Panc1 (cell line): ENCODE results near the gene NKD1. TPM values are rescaled to one million over a fixed set of nuclear protein-coding genes. Genes with fewer than 3 reads are reported as not detected.

Experiments used
- ATAC-seq: fragments of 200-7000 bp; cut with Tn5 transposase; 2 replicates; pipeline ENCODE4 v1.9.1; 2020; ENCODE audit warnings: mild to moderate bottlenecking, moderate library complexity
- BruUV-seq: library from RNA; stranded (reverse); fragments of 400-500 nt; replicated peaks from 2 replicates; lab custom pipeline; 2021; lab: Mats Ljungman, UMichigan
- CTCF ChIA-PET: fragments of 300-600 bp; sonication (Branson Sonifier 250); formaldehyde crosslinking; loops from one replicate; lab custom pipeline; 2022; ENCODE audit warnings: antibody characterized with exemption; lab: Charles Lee
- POLR2A ChIA-PET: fragments of 300-600 bp; sonication (Branson Sonifier 250); formaldehyde crosslinking; loops from one replicate; lab custom pipeline; 2022; ENCODE audit warnings: antibody characterized with exemption; lab: Charles Lee
- DNase-seq: peaks from one replicate; pipeline ENCODE4 v3.0.0-alpha.2; 2010; ENCODE audit warnings: low read depth, low spot score
- H3K27ac ChIP-seq: 2 replicates; pipeline ENCODE4 v1.5.1; 2011; ENCODE audit warnings: mild to moderate bottlenecking, low read length, inconsistent platforms
- H3K27me3 ChIP-seq: fragments of 200-500 bp; sonication (Bioruptor generic); 2 replicates; pipeline ENCODE4 v1.6.0; 2014; ENCODE audit warnings: low read length, inconsistent platforms; ENCODE audit not compliant: control insufficient read depth, insufficient read depth
- H3K36me3 ChIP-seq: fragments of 200-500 bp; sonication (Bioruptor generic); 2 replicates; pipeline ENCODE4 v1.5.1; 2014; ENCODE audit warnings: inconsistent platforms, mild to moderate bottlenecking, low read length, moderate library complexity; ENCODE audit not compliant: control insufficient read depth, insufficient read depth
- H3K4me1 ChIP-seq: 2 replicates; pipeline ENCODE4 v1.5.1; 2011; ENCODE audit warnings: inconsistent platforms, mild to moderate bottlenecking, low read length, moderate library complexity; ENCODE audit not compliant: control insufficient read depth, insufficient read depth
- H3K4me3 ChIP-seq, 2 experiments: 2 replicates each; pipeline ENCODE4 v1.5.1; 2011 to 2012; ENCODE audit warnings: low read depth in 2 of 2, low read length in 2 of 2, mild to moderate bottlenecking in 2 of 2, inconsistent platforms in 1 of 2, moderate library complexity in 1 of 2
- H3K9me3 ChIP-seq: fragments of 200-500 bp; sonication (Bioruptor generic); 2 replicates; pipeline ENCODE4 v1.5.1; 2014; ENCODE audit warnings: low read depth, mild to moderate bottlenecking, inconsistent platforms, low read length, moderate library complexity; ENCODE audit not compliant: control insufficient read depth, insufficient read depth
- CTCF ChIP-seq: fragments of 450-650 bp; IDR thresholded peaks from 2 replicates; pipeline ENCODE4 v1.5.1; 2017; ENCODE audit warnings: mild to moderate bottlenecking
- POLR2AphosphoS5 ChIP-seq: IDR thresholded peaks from 2 replicates; pipeline ENCODE4 v1.6.1; 2012; ENCODE audit warnings: mild to moderate bottlenecking, low read depth, low read length, moderate library complexity
- REST ChIP-seq, 2 experiments: IDR thresholded peaks; 2 replicates each; pipeline ENCODE4 v1.6.1; 2011 to 2012; ENCODE audit warnings: low read depth in 2 of 2, control low read depth in 1 of 2, low read length in 1 of 2, mild to moderate bottlenecking in 1 of 2, moderate library complexity in 1 of 2; ENCODE audit not compliant: insufficient read depth in 1 of 2
- SIN3A ChIP-seq: IDR thresholded peaks from 2 replicates; pipeline ENCODE4 v1.6.1; 2012; ENCODE audit warnings: low read depth, mild to moderate bottlenecking, low read length, moderate library complexity, borderline replicate concordance; ENCODE audit not compliant: insufficient read depth
- TCF7L2 ChIP-seq: IDR thresholded peaks from 2 replicates; pipeline ENCODE4 v1.6.1; 2011; ENCODE audit warnings: mild to moderate bottlenecking, low read depth, low read length, inconsistent platforms
- in situ Hi-C: cut with HindIII; loops from 2 replicates; pipeline ENCODE4 v1.10.0; 2016; ENCODE audit warnings: low sequenced_read_pairs, low pct_unique_long_range_greater_than_20kb
- intact Hi-C: fragments of 100-400 bp; cut with micrococcal nuclease; formaldehyde crosslinking; loops from one replicate; pipeline ENCODE4 v1.10.0; 2022; ENCODE audit not compliant: unreplicated experiment
- total RNA-seq: library from RNA; stranded (reverse); gene quantifications from one replicate; pipeline ENCODE4 v1.2.1, GENCODE V29; 2021; ENCODE audit not compliant: unreplicated experiment

NKD1 gene
- total RNA-seq, 1 experiment from 2014 or later = 0.18 TPM

- H3K9me3 ChIP-seq = no peaks in the 10 kb centered on the region
- no peaks in the 10 kb centered on the region for H3K36me3 ChIP-seq
- ChIA-PET POLR2A (no interaction called here), CTCF (no interaction called here)
- no peaks in the 10 kb centered on the region for H3K4me1 ChIP-seq
- H3K4me3 ChIP-seq = no peak overlapping the region
- TF ChIP-seq TCF7L2 (no peak), SIN3A (no peak), REST (IDR thresholded peaks at IDR 0.05; ENCODE audit: insufficient read depth in 1 of 2, low read depth in 2 of 2, low read length in 1 of 2) (no peak), CTCF (no peak), POLR2AphosphoS5 (no peak)
- intact Hi-C loops (no loop called here), in situ Hi-C loops (no loop called here)
- no peaks in the 10 kb centered on the region for H3K27me3 ChIP-seq
- no peak for ATAC-seq
- no peak overlapping the region for H3K27ac ChIP-seq
- DNase-seq = no peak
- no TSS peak for BruUV-seq
Observed at GRCh38 chr16:50613281-50613963, 65.2 kb downstream of the NKD1 start.

- DNase-seq (no peak), ATAC-seq (no peak)
- Histone ChIP-seq H3K27me3 (no peaks in the 10 kb centered on the region), H3K36me3 (no peaks in the 10 kb centered on the region), H3K4me1 (no peaks in the 10 kb centered on the region), H3K27ac (no peak overlapping the region), H3K4me3 (no peak overlapping the region), H3K9me3 (no peaks in the 10 kb centered on the region)
- no TSS peak for BruUV-seq
- intact Hi-C loops = no loop called here
- TF ChIP-seq POLR2AphosphoS5 = no peak
- TF ChIP-seq TCF7L2 = no peak
- TF ChIP-seq CTCF = no peak
- TF ChIP-seq SIN3A = no peak
- no peak for TF ChIP-seq REST (IDR thresholded peaks at IDR 0.05; ENCODE audit: insufficient read depth in 1 of 2, low read depth in 2 of 2, low read length in 1 of 2)
- in situ Hi-C loops = no loop called here
- POLR2A ChIA-PET = no interaction called here
- CTCF ChIA-PET = interaction anchor here (0.5 kb wide), 1 partner anchor 35 kb away, joined by 6 read pairs; no protein-coding TSS in a partner anchor
Observed at GRCh38 chr16:50613964-50614474, 65.8 kb downstream of the NKD1 start.
